IMR-90 (cell line): ENCODE measurements around the gene ABCA9. TPM values are rescaled to one million over a fixed set of nuclear protein-coding genes. Genes with fewer than 3 reads are reported as not detected.

ENCODE experiments used
- ATAC-seq: fragments of 200-7000 bp; cut with Tn5 transposase; 2 replicates; pipeline ENCODE4 v1.9.1; 2020; ENCODE audit warnings: low read depth, mild to moderate bottlenecking, moderate library complexity
- BruUV-seq: library from RNA; stranded (reverse); fragments of 400-500 nt; replicated peaks from 2 replicates; lab custom pipeline; 2021; lab: Mats Ljungman, UMichigan
- CTCF ChIA-PET: fragments of 300-600 bp; formaldehyde crosslinking; extraction: SDS; loops from one replicate; lab custom pipeline; 2021; ENCODE audit warnings: antibody characterized with exemption; lab: Yijun Ruan, JAX
- POLR2A ChIA-PET: fragments of 300-600 bp; sonication (Branson Sonifier 250); formaldehyde crosslinking; loops from one replicate; lab custom pipeline; 2022; ENCODE audit warnings: antibody characterized with exemption; ENCODE audit not compliant: unreplicated experiment; lab: Charles Lee
- DNase-seq: peaks from one replicate; pipeline ENCODE4 v3.0.0; 2013
- H2AFZ ChIP-seq: replicated peaks from 2 replicates; pipeline ENCODE3; 2013; ENCODE audit warnings: low read length, mild to moderate bottlenecking; ENCODE audit not compliant: poor library complexity
- H2AK5ac ChIP-seq: 2 replicates; pipeline ENCODE4 v1.6.1; 2013; ENCODE audit warnings: low read depth, low read length, inconsistent platforms
- H2AK9ac ChIP-seq: replicated peaks from 2 replicates; pipeline ENCODE3; 2013; ENCODE audit warnings: mild to moderate bottlenecking, low read depth, low read length, moderate library complexity; ENCODE audit not compliant: poor library complexity
- H2BK120ac ChIP-seq: 2 replicates; pipeline ENCODE4 v1.6.1; 2013; ENCODE audit warnings: low read depth, low read length, inconsistent platforms
- H2BK15ac ChIP-seq: 3 replicates; pipeline ENCODE4 v1.6.1; 2013; ENCODE audit warnings: low read depth, low read length, inconsistent platforms
- H2BK20ac ChIP-seq: 2 replicates; pipeline ENCODE4 v1.6.1; 2013; ENCODE audit warnings: low read depth, mild to moderate bottlenecking, inconsistent platforms, low read length, moderate library complexity
- H2BK5ac ChIP-seq: 2 replicates; pipeline ENCODE4 v1.6.1; 2013; ENCODE audit warnings: mild to moderate bottlenecking, low read depth, low read length, inconsistent platforms; ENCODE audit not compliant: poor library complexity, severe bottlenecking
- H3K14ac ChIP-seq: replicated peaks from 2 replicates; pipeline ENCODE4 v1.6.1; 2013; ENCODE audit warnings: low read depth, low read length, inconsistent platforms
- H3K18ac ChIP-seq: 2 replicates; pipeline ENCODE4 v1.6.1; 2013; ENCODE audit warnings: low read depth, low read length, control low read depth
- H3K23ac ChIP-seq: 2 replicates; pipeline ENCODE4 v1.6.1; 2013; ENCODE audit warnings: low read depth, low read length, inconsistent platforms
- H3K27ac ChIP-seq: 2 replicates; pipeline ENCODE4 v1.5.1; 2013; ENCODE audit warnings: mild to moderate bottlenecking, control low read depth, low read length; ENCODE audit not compliant: insufficient read depth
- H3K27me3 ChIP-seq: 2 replicates; pipeline ENCODE4 v1.6.1; 2013; ENCODE audit warnings: low read length; ENCODE audit not compliant: control insufficient read depth, insufficient read depth
- H3K36me3 ChIP-seq: 2 replicates; pipeline ENCODE4 v1.6.1; 2013; ENCODE audit warnings: low read length, mixed read lengths; ENCODE audit not compliant: control insufficient read depth, insufficient read depth
- H3K4ac ChIP-seq: 2 replicates; pipeline ENCODE4 v1.6.1; 2013; ENCODE audit warnings: low read depth, low read length, inconsistent platforms
- H3K4me1 ChIP-seq: 2 replicates; pipeline ENCODE4 v1.6.1; 2013; ENCODE audit warnings: low read length, mixed read lengths; ENCODE audit not compliant: control insufficient read depth, insufficient read depth
- H3K4me2 ChIP-seq: 2 replicates; pipeline ENCODE4 v1.6.1; 2013; ENCODE audit warnings: low read depth, mild to moderate bottlenecking, control low read depth, low read length, moderate library complexity
- H3K4me3 ChIP-seq: 2 replicates; pipeline ENCODE4 v1.5.1; 2013; ENCODE audit warnings: low read depth, mild to moderate bottlenecking, control low read depth, low read length, moderate library complexity; ENCODE audit not compliant: insufficient read depth
- H3K56ac ChIP-seq: 2 replicates; pipeline ENCODE4 v1.6.1; 2013; ENCODE audit warnings: low read length, inconsistent platforms; ENCODE audit not compliant: insufficient read depth; ENCODE audit errors: extremely low read depth
- H3K79me1 ChIP-seq, 2 experiments: 2 replicates each; pipeline ENCODE4 v1.6.1; 2013; ENCODE audit warnings: low read length in 2 of 2, inconsistent platforms in 1 of 2, low read depth in 1 of 2
- H3K9ac ChIP-seq: 2 replicates; pipeline ENCODE4 v1.6.1; 2013; ENCODE audit warnings: low read depth, low read length, control low read depth
- H3K9me1 ChIP-seq: 2 replicates; pipeline ENCODE4 v1.6.1; 2013; ENCODE audit warnings: low read length, inconsistent platforms; ENCODE audit not compliant: insufficient read depth
- H3K9me3 ChIP-seq: 2 replicates; pipeline ENCODE4 v1.6.1; 2013; ENCODE audit warnings: low read length; ENCODE audit not compliant: control insufficient read depth, insufficient read depth
- H4K20me1 ChIP-seq: 2 replicates; pipeline ENCODE4 v1.6.1; 2013; ENCODE audit warnings: low read length, inconsistent platforms; ENCODE audit not compliant: insufficient read depth
- H4K5ac ChIP-seq: 2 replicates; pipeline ENCODE4 v1.6.1; 2013; ENCODE audit warnings: mild to moderate bottlenecking, low read depth, low read length, control low read depth
- H4K8ac ChIP-seq, 2 experiments: 2 replicates each; pipeline ENCODE4 v1.6.1; 2013; ENCODE audit warnings: low read depth in 2 of 2, low read length in 2 of 2, control low read depth in 1 of 2, inconsistent platforms in 1 of 2
- H4K91ac ChIP-seq: 2 replicates; pipeline ENCODE4 v1.6.1; 2013; ENCODE audit warnings: low read depth, low read length, inconsistent platforms; ENCODE audit not compliant: insufficient read depth
- BHLHE40 ChIP-seq: fragments of 150-350 bp; IDR thresholded peaks from 2 replicates; pipeline ENCODE4 v1.6.1; 2016; ENCODE audit warnings: mild to moderate bottlenecking, low read depth, low read length
- CEBPB ChIP-seq: IDR thresholded peaks from 2 replicates; pipeline ENCODE4 v1.6.1; 2012; ENCODE audit warnings: low read depth, low read length, improper control_type of control experiment
- CHD1 ChIP-seq: IDR thresholded peaks from 2 replicates; pipeline ENCODE4 v1.6.1; 2012; ENCODE audit warnings: low read depth, low read length, improper control_type of control experiment
- FOS ChIP-seq: fragments of 150-350 bp; IDR thresholded peaks from 2 replicates; pipeline ENCODE4 v1.6.1; 2016; ENCODE audit warnings: low read depth, low read length
- MAFK ChIP-seq: IDR thresholded peaks from 2 replicates; pipeline ENCODE4 v1.6.1; 2012; ENCODE audit warnings: low read depth, low read length, improper control_type of control experiment
- MAZ ChIP-seq: IDR thresholded peaks from 2 replicates; pipeline ENCODE4 v1.6.1; 2012; ENCODE audit warnings: low read depth, mild to moderate bottlenecking, low read length, improper control_type of control experiment, moderate library complexity, borderline replicate concordance
- MXI1 ChIP-seq: IDR thresholded peaks from 2 replicates; pipeline ENCODE4 v1.6.1; 2012; ENCODE audit warnings: low read depth, mild to moderate bottlenecking, low read length, moderate library complexity, borderline replicate concordance
- NFE2L2 ChIP-seq: fragments of 150-350 bp; IDR thresholded peaks from 2 replicates; pipeline ENCODE4 v1.6.1; 2016; ENCODE audit warnings: low read depth, mild to moderate bottlenecking, low read length
- POLR2A ChIP-seq: IDR thresholded peaks from 2 replicates; pipeline ENCODE4 v1.6.1; 2012; ENCODE audit warnings: mild to moderate bottlenecking, low read depth, low read length
- RAD21 ChIP-seq: IDR thresholded peaks from 2 replicates; pipeline ENCODE4 v1.6.1; 2012; ENCODE audit warnings: low read length, improper control_type of control experiment
- RCOR1 ChIP-seq: IDR thresholded peaks from 2 replicates; pipeline ENCODE4 v1.6.1; 2012; ENCODE audit warnings: mild to moderate bottlenecking, low read length, improper control_type of control experiment; ENCODE audit not compliant: insufficient replicate concordance
- RFX5 ChIP-seq: IDR thresholded peaks from 2 replicates; pipeline ENCODE4 v1.8.0; 2012; ENCODE audit warnings: low read depth, mild to moderate bottlenecking, low read length, moderate library complexity
- SMC3 ChIP-seq: fragments of 150-350 bp; IDR thresholded peaks from 2 replicates; pipeline ENCODE4 v1.6.1; 2016; ENCODE audit warnings: low read depth, mild to moderate bottlenecking, antibody characterized with exemption, low read length, moderate library complexity
- dilution Hi-C: fragments of 300-500 bp; cut with HindIII; formaldehyde crosslinking; loops from one replicate; pipeline ENCODE4 v1.14.3; 2018; ENCODE audit warnings: low sequenced_read_pairs; ENCODE audit not compliant: unreplicated experiment
- in situ Hi-C: fragments of 300-500 bp; cut with MboI; formaldehyde crosslinking; loops from 3 replicates; pipeline ENCODE4 v1.14.3; 2019; ENCODE audit warnings: low sequenced_read_pairs, inconsistent platforms, mixed read lengths
- intact Hi-C: fragments of 100-400 bp; cut with micrococcal nuclease; formaldehyde crosslinking; loops from 2 replicates; pipeline ENCODE4 v1.10.0; 2022
- polyA plus RNA-seq, 3 experiments: library from polyadenylated mRNA; depleted of rRNA; stranded (reverse); fragments of >200 nt; gene quantifications; 2 replicates each; pipeline ENCODE4 v1.2.3, GENCODE V29; 2012; ENCODE audit warnings: low replicate concordance in 1 of 3
- total RNA-seq: library from RNA; depleted of rRNA; stranded (reverse); fragments of >200 nt; gene quantifications from 2 replicates; pipeline ENCODE4 v1.2.3, GENCODE V29; 2012
- TF ChIP-seq, protein P1 (sequence below): fragments of 150-350 bp; IDR thresholded peaks from 2 replicates; pipeline ENCODE4 v1.6.1; 2017; ENCODE audit warnings: mild to moderate bottlenecking, antibody characterized with exemption, low read length, low read depth
- TF ChIP-seq, protein P2 (sequence below): conservative IDR thresholded peaks from 2 replicates; pipeline ENCODE4 v1.5.1; 2012; ENCODE audit warnings: mild to moderate bottlenecking, low read depth, low read length, improper control_type of control experiment
- TF ChIP-seq, protein P3 (sequence below): fragments of 150-350 bp; IDR thresholded peaks from 2 replicates; pipeline ENCODE4 v1.6.1; 2016; ENCODE audit warnings: low read depth, mild to moderate bottlenecking, low read length, moderate library complexity, borderline replicate concordance

Gene ABCA9
- total and polyA plus RNA-seq, 2 of the 4 experiments (the other 2 are of a cell fraction) = under 0.01 TPM; not detected in 1

DNA sequence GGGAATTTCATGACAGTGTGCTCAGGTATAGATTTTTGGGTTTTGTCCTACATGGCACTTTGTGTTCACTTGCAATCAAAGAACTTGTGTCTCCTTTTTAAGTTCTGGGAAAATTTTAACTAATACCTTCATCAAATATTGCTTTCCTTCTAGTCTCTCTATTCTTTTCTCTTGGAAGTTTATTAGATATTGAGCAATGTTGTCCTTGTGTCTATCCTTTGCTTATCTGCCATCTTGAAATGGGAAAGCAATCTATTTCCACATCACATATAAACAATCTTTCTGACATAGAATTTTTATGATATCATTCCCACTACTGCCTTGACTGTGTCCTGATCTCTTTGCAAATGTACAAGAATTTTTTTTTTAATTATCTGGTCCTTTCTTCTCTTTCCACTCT is 4.4 kb upstream of the ABCA9 start:
- H2AK9ac ChIP-seq = no peak overlapping the region
- ATAC-seq (no peak), DNase-seq (no peak)
- H2BK15ac ChIP-seq = no peak overlapping the region
- no peaks in the 10 kb centered on the region for H3K27me3 ChIP-seq
- H2BK20ac ChIP-seq = no peak overlapping the region
- H3K23ac ChIP-seq = no peak overlapping the region
- H3K4ac ChIP-seq = no peak overlapping the region
- dilution Hi-C loops = no loop called here
- no peak overlapping the region for H3K56ac ChIP-seq
- H3K27ac ChIP-seq = no peak overlapping the region
- no peak overlapping the region for H4K5ac ChIP-seq
- in situ Hi-C loops = no loop called here
- H3K14ac ChIP-seq = no peak overlapping the region
- H3K9me3 ChIP-seq = no peaks in the 10 kb centered on the region
- H3K4me1 ChIP-seq = no peaks in the 10 kb centered on the region
- POLR2A ChIA-PET = no interaction called here
- H3K79me1 ChIP-seq = no peaks in the 10 kb centered on the region
- no peak overlapping the region for H4K91ac ChIP-seq
- H4K8ac ChIP-seq = no peak overlapping the region
- H2AK5ac ChIP-seq = no peak overlapping the region
- no peaks in the 10 kb centered on the region for H4K20me1 ChIP-seq
- intact Hi-C loops = no loop called here
- H3K36me3 ChIP-seq = no peaks in the 10 kb centered on the region
- no peak overlapping the region for H3K4me3 ChIP-seq
- no peak overlapping the region for H2AFZ ChIP-seq
- CTCF ChIA-PET = no interaction called here
- no peak overlapping the region for H2BK5ac ChIP-seq
- no peak overlapping the region for H2BK120ac ChIP-seq
- TF ChIP-seq FOS = no peak
- TF ChIP-seq POLR2A = no peak
- no peak for TF ChIP-seq CEBPB
- TF ChIP-seq NFE2L2 = no peak
- TF ChIP-seq MXI1 = no peak
- TF ChIP-seq BHLHE40 = no peak
- TF ChIP-seq RFX5 = no peak
- TF ChIP-seq, protein P1, sequence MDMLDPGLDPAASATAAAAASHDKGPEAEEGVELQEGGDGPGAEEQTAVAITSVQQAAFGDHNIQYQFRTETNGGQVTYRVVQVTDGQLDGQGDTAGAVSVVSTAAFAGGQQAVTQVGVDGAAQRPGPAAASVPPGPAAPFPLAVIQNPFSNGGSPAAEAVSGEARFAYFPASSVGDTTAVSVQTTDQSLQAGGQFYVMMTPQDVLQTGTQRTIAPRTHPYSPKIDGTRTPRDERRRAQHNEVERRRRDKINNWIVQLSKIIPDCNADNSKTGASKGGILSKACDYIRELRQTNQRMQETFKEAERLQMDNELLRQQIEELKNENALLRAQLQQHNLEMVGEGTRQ = no peak
- TF ChIP-seq, protein P2, sequence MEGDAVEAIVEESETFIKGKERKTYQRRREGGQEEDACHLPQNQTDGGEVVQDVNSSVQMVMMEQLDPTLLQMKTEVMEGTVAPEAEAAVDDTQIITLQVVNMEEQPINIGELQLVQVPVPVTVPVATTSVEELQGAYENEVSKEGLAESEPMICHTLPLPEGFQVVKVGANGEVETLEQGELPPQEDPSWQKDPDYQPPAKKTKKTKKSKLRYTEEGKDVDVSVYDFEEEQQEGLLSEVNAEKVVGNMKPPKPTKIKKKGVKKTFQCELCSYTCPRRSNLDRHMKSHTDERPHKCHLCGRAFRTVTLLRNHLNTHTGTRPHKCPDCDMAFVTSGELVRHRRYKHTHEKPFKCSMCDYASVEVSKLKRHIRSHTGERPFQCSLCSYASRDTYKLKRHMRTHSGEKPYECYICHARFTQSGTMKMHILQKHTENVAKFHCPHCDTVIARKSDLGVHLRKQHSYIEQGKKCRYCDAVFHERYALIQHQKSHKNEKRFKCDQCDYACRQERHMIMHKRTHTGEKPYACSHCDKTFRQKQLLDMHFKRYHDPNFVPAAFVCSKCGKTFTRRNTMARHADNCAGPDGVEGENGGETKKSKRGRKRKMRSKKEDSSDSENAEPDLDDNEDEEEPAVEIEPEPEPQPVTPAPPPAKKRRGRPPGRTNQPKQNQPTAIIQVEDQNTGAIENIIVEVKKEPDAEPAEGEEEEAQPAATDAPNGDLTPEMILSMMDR = no peak
- no peak for TF ChIP-seq SMC3
- TF ChIP-seq CHD1 = no peak
- TF ChIP-seq, protein P3, sequence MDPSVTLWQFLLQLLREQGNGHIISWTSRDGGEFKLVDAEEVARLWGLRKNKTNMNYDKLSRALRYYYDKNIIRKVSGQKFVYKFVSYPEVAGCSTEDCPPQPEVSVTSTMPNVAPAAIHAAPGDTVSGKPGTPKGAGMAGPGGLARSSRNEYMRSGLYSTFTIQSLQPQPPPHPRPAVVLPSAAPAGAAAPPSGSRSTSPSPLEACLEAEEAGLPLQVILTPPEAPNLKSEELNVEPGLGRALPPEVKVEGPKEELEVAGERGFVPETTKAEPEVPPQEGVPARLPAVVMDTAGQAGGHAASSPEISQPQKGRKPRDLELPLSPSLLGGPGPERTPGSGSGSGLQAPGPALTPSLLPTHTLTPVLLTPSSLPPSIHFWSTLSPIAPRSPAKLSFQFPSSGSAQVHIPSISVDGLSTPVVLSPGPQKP = no peak
- TF ChIP-seq MAFK = no peak
- no peak for TF ChIP-seq RCOR1
- TF ChIP-seq MAZ = no peak
- TF ChIP-seq RAD21 = no peak
- H3K4me2 ChIP-seq = no peak overlapping the region
- no TSS peak for BruUV-seq
- no peak overlapping the region for H3K18ac ChIP-seq
- no peaks in the 10 kb centered on the region for H3K9me1 ChIP-seq
- no peak overlapping the region for H3K9ac ChIP-seq
